ENCODE measurements around the gene SHROOM2. TPM values are rescaled to one million over a fixed set of nuclear protein-coding genes. Genes with fewer than 3 reads are reported as not detected.

The SHROOM2 gene
- total and polyA plus RNA-seq, 2 of the 4 experiments (the other 2 are of a cell fraction): 8.1 to 14.2 TPM

Small RNA genes lying within 50 kb of the gene (microRNA-seq; reads per million reads assigned to microRNA genes)
- gene RF00019 (ENCODE audit: insufficient read depth, insufficient read length): not detected

Small RNA genes lying within 50 kb of the gene (small RNA-seq; reads per million reads assigned to genes)
- 0 reads per million in 5 experiments for gene RF00019

Other genes starting within 250 kb of the SHROOM2 start
- not detected in 2 replicates for gene GPR143, start 20.6 kb upstream of the SHROOM2 start, total RNA-seq (2012; rRNA removed)
- gene GPR143, start 20.6 kb upstream of the SHROOM2 start, polyA plus RNA-seq (2012; rRNA removed): 0.07 and 0.10 TPM in 2 replicates
- gene CLDN34, start 180.9 kb downstream of the SHROOM2 start, total RNA-seq (2012; rRNA removed): under 0.01 TPM in 1 of 2 replicates, not detected in the other
- 0.14 TPM in 2 replicates for gene CLDN34, start 180.9 kb downstream of the SHROOM2 start, polyA plus RNA-seq (2012; rRNA removed)